SK-N-SH (cell line): Measurements from ENCODE around the gene JAKMIP1. TPM values are rescaled to one million over a fixed set of nuclear protein-coding genes. Genes with fewer than 3 reads are reported as not detected.

Experiments
- CTCF ChIA-PET: fragments of 300-600, 350-600 bp; formaldehyde crosslinking; extraction: SDS; loops from one replicate; lab custom pipeline; 2021; lab: Yijun Ruan, JAX
- POLR2A ChIA-PET: fragments of 350-600 bp; sonication (Branson Sonifier 250); formaldehyde crosslinking; extraction: SDS; loops from one replicate; lab custom pipeline; 2020; ENCODE audit warnings: antibody characterized with exemption, inconsistent platforms; lab: Yijun Ruan, JAX
- DNase-seq: peaks from one replicate; pipeline ENCODE4 v3.0.0; 2012
- H2AFZ ChIP-seq: fragments of 200-600 bp; sonication (generic); 2 replicates; pipeline ENCODE4 v1.8.1; 2016; ENCODE audit warnings: antibody characterized with exemption, mild to moderate bottlenecking, low read depth
- H3F3A ChIP-seq: fragments of 200-600 bp; sonication (generic); replicated peaks from 2 replicates; pipeline ENCODE3; 2016; ENCODE audit warnings: antibody characterized with exemption, mild to moderate bottlenecking; ENCODE audit not compliant: insufficient read depth
- H3K27ac ChIP-seq, 2 experiments: fragments of 200-500 bp in 1 of 2; fragments of 200-600 bp in 1 of 2; sonication (Bioruptor generic) in 1 of 2; sonication (generic), shearing (Covaris generic) in 1 of 2; 2 replicates each; pipeline versions ENCODE4 v1.5.1 to v1.6.1; 2014 to 2016; ENCODE audit warnings: low read depth in 2 of 2, inconsistent platforms in 1 of 2, low read length in 1 of 2, mild to moderate bottlenecking in 1 of 2, mixed read lengths in 1 of 2
- H3K27me3 ChIP-seq: fragments of 200-600 bp; sonication (generic), shearing (Covaris generic); 2 replicates; pipeline ENCODE4 v1.6.1; 2016; ENCODE audit warnings: mixed run types; ENCODE audit not compliant: insufficient read depth
- H3K36me3 ChIP-seq, 2 experiments: fragments of 200-500 bp in 1 of 2; fragments of 200-600 bp in 1 of 2; sonication (Bioruptor generic) in 1 of 2; sonication (generic) in 1 of 2; replicated peaks in 1 of 2; 2 replicates each; pipeline versions ENCODE3 to v1.5.1; 2014 to 2016; ENCODE audit warnings: low read length in 1 of 2, mild to moderate bottlenecking in 1 of 2; ENCODE audit not compliant: insufficient read depth in 2 of 2, control insufficient read depth in 1 of 2
- H3K4me1 ChIP-seq, 2 experiments: fragments of 200-500 bp in 1 of 2; fragments of 200-600 bp in 1 of 2; sonication (Bioruptor generic) in 1 of 2; sonication (generic), shearing (Covaris generic) in 1 of 2; 2 replicates each; pipeline versions ENCODE4 v1.5.1 to v1.6.1; 2014 to 2016; ENCODE audit warnings: low read depth in 1 of 2, low read length in 1 of 2, mixed run types in 1 of 2; ENCODE audit not compliant: insufficient read depth in 2 of 2, control insufficient read depth in 1 of 2
- H3K4me2 ChIP-seq: fragments of 200-600 bp; sonication (generic), shearing (Covaris generic); 2 replicates; pipeline ENCODE4 v1.6.1; 2017; ENCODE audit warnings: mixed run types
- H3K4me3 ChIP-seq, 2 experiments: fragments of 200-500 bp in 1 of 2; fragments of 200-600 bp in 1 of 2; sonication (Bioruptor generic) in 1 of 2; sonication (generic), shearing (Covaris generic) in 1 of 2; 2 replicates each; pipeline versions ENCODE4 v1.5.1 to v1.8.1; 2014 to 2016; ENCODE audit warnings: low read depth in 2 of 2, inconsistent platforms in 1 of 2, low read length in 1 of 2, mild to moderate bottlenecking in 1 of 2, mixed read lengths in 1 of 2, moderate library complexity in 1 of 2
- H3K79me2 ChIP-seq: fragments of 200-600 bp; sonication (generic); 2 replicates; pipeline ENCODE4 v1.8.1; 2017; ENCODE audit warnings: mild to moderate bottlenecking; ENCODE audit not compliant: insufficient read depth
- H3K9ac ChIP-seq: fragments of 200-600 bp; sonication (generic); 2 replicates; pipeline ENCODE4 v1.6.1; 2017; ENCODE audit warnings: mixed run types
- H3K9me2 ChIP-seq: fragments of 200-600 bp; sonication (generic); 2 replicates; pipeline ENCODE4 v1.6.1; 2017; ENCODE audit warnings: mixed run types
- H3K9me3 ChIP-seq: fragments of 200-600 bp; sonication (generic); 2 replicates; pipeline ENCODE4 v1.6.1; 2017; ENCODE audit warnings: mixed run types, mild to moderate bottlenecking, moderate library complexity
- H4K20me1 ChIP-seq: fragments of 200-600 bp; sonication (generic); 2 replicates; pipeline ENCODE4 v1.6.1; 2017; ENCODE audit warnings: mild to moderate bottlenecking, mixed run types; ENCODE audit not compliant: insufficient read depth
- ELF1 ChIP-seq: IDR thresholded peaks from 2 replicates; pipeline ENCODE4 v1.4.0; 2012
- EZH2phosphoT487 ChIP-seq: fragments of 200-600 bp; sonication (generic); IDR thresholded peaks from 2 replicates; pipeline ENCODE4 v1.6.1; 2017; ENCODE audit warnings: low read depth, mixed run types, mild to moderate bottlenecking, antibody characterized with exemption, moderate library complexity, borderline replicate concordance
- FOXJ3 ChIP-seq: sonication (generic); formaldehyde crosslinking; IDR thresholded peaks from 2 replicates; pipeline ENCODE4 v1.5.1; 2020; ENCODE audit warnings: mild to moderate bottlenecking, missing genetic modification reagents
- GABPA ChIP-seq: IDR thresholded peaks from 2 replicates; pipeline ENCODE4 v1.4.0; 2012; ENCODE audit warnings: low read depth, mild to moderate bottlenecking
- GATA2 ChIP-seq: sonication (generic); formaldehyde crosslinking; IDR thresholded peaks from 2 replicates; pipeline ENCODE4 v1.5.0; 2020; ENCODE audit warnings: mild to moderate bottlenecking, missing genetic modification reagents
- JUND ChIP-seq: IDR thresholded peaks from 2 replicates; pipeline ENCODE4 v1.4.0; 2012
- NFIC ChIP-seq: IDR thresholded peaks from 2 replicates; pipeline ENCODE4 v1.4.0; 2012; ENCODE audit warnings: borderline replicate concordance
- POLR2AphosphoS5 ChIP-seq: IDR thresholded peaks from 2 replicates; pipeline ENCODE4 v1.6.1; 2012; ENCODE audit warnings: low read depth, low read length
- RCOR1 ChIP-seq: fragments of 150-350 bp; IDR thresholded peaks from 2 replicates; pipeline ENCODE4 v1.6.1; 2017; ENCODE audit warnings: antibody characterized with exemption, low read length
- RXRA ChIP-seq: IDR thresholded peaks from 2 replicates; pipeline ENCODE4 v1.4.0; 2012; ENCODE audit warnings: low read depth, mild to moderate bottlenecking, borderline replicate concordance
- SIN3A ChIP-seq: IDR thresholded peaks from 2 replicates; pipeline ENCODE4 v1.6.1; 2012; ENCODE audit warnings: low read depth, mild to moderate bottlenecking, low read length, moderate library complexity, borderline replicate concordance
- SMC3 ChIP-seq: IDR thresholded peaks from 2 replicates; pipeline ENCODE4 v1.6.1; 2012; ENCODE audit warnings: low read depth, low read length, improper control_type of control experiment
- TEAD4 ChIP-seq: IDR thresholded peaks from 2 replicates; pipeline ENCODE4 v1.4.0; 2012; ENCODE audit warnings: mild to moderate bottlenecking, borderline replicate concordance; ENCODE audit not compliant: insufficient read depth
- WGBS: methylation state at CpG from one replicate; pipeline ENCODE4 v1.1.6; 2017; ENCODE audit warnings: low lambda C conversion rate; 5-methylcytosine and 5-hydroxymethylcytosine counted together
- polyA plus RNA-seq, 3 experiments: library from polyadenylated mRNA; depleted of rRNA; stranded (reverse); fragments of >200 nt; gene quantifications; 2 replicates each; pipeline ENCODE4 v1.2.3, GENCODE V29; 2012
- TF ChIP-seq, protein P1 (sequence below): IDR thresholded peaks from 2 replicates; pipeline ENCODE4 v1.4.0; 2012; ENCODE audit warnings: low read depth

The JAKMIP1 gene
- polyA plus RNA-seq, 1 of the 3 experiments (the other 2 are of a cell fraction): 0.54 TPM

DNA sequence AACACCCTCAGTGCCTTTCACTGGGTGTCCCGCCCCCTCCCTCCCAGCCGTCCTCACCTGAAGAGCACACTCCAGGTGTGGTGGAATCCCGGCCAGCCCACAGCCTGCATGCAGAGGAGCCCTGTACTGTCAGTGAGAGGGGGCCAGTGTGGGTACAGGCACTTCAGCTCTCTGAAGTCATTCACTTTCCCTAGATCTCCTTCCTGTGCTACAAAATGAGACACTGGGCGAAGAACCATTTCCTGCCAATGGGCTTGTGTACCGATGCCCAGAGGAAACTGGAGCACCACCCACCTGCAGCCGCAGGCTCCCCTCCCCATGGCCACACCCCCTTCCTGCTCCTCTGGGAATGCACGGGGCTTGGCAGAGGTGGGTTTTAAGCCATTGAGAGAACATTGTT lies 108.2 kb downstream of the JAKMIP1 start:
- CTCF ChIA-PET: interaction anchor here (1.0 to 2.0 kb wide), 2 partner anchors 73 to 94 kb away, joined by 4 to 15 read pairs; no protein-coding TSS in a partner anchor

GRCh38 chr4:6090931-6091330 lies 109.4 kb downstream of the JAKMIP1 start:
- H3K79me2 ChIP-seq: no peaks in the 10 kb centered on the region
- CTCF ChIA-PET: interaction anchor here (0.8 to 2.0 kb wide), 4 partner anchors 47 to 240 kb away, joined by 3 to 15 read pairs (median 4); no protein-coding TSS in a partner anchor
- TF ChIP-seq SMC3: no peak
- TF ChIP-seq, protein P1, sequence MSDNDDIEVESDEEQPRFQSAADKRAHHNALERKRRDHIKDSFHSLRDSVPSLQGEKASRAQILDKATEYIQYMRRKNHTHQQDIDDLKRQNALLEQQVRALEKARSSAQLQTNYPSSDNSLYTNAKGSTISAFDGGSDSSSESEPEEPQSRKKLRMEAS: no peak
- no peak for TF ChIP-seq EZH2phosphoT487
- TF ChIP-seq FOXJ3 (CRISPR knock-in tag): no peak
- TF ChIP-seq RCOR1: no peak
- TF ChIP-seq RXRA: no peak
- TF ChIP-seq NFIC: no peak
- no peak for TF ChIP-seq TEAD4
- TF ChIP-seq GABPA: no peak
- TF ChIP-seq JUND: no peak
- TF ChIP-seq ELF1: no peak
- TF ChIP-seq POLR2AphosphoS5: no peak
- TF ChIP-seq, all 33 proteins: peak for 0
- Histone ChIP-seq H3F3A (no peaks in the 10 kb centered on the region), H3K9ac (no peak overlapping the region), H3K27me3 (no peaks in the 10 kb centered on the region), H2AFZ (no peak overlapping the region), H4K20me1 (no peaks in the 10 kb centered on the region), H3K27ac (no peak overlapping the region), H3K9me2 (no peaks in the 10 kb centered on the region), H3K9me3 (no peaks in the 10 kb centered on the region), H3K4me1 (peaks cover 0 to 21% of the 10 kb centered on the region in 2 experiments; a peak in 1 of 4 replicates), H3K4me2 (no peak overlapping the region), H3K4me3 (no peak overlapping the region), H3K36me3 (no peaks in the 10 kb centered on the region)
- no peak for DNase-seq
- POLR2A ChIA-PET: no interaction called here
- WGBS: 12% methylated on average over 3 of the region's 3 CpGs

More for the DNA sequence above, 108.2 kb downstream of the JAKMIP1 start:
- Histone ChIP-seq H3K9ac (no peak overlapping the region), H3F3A (no peaks in the 10 kb centered on the region), H3K27ac (no peak overlapping the region), H3K4me2 (no peak overlapping the region), H3K79me2 (no peaks in the 10 kb centered on the region), H2AFZ (no peak overlapping the region), H4K20me1 (no peaks in the 10 kb centered on the region), H3K4me1 (peaks cover 0 to 13% of the 10 kb centered on the region in 2 experiments; a peak in 1 of 4 replicates), H3K27me3 (no peaks in the 10 kb centered on the region), H3K9me2 (no peaks in the 10 kb centered on the region), H3K36me3 (no peaks in the 10 kb centered on the region), H3K4me3 (no peak overlapping the region)
- DNase-seq: no peak
- TF ChIP-seq POLR2AphosphoS5 (no peak), GATA2 (no peak), SIN3A (no peak)
- TF ChIP-seq, all 33 proteins: peak for 0
- no peaks in the 10 kb centered on the region for H3K9me3 ChIP-seq
- WGBS: 34% methylated on average over 7 of the region's 7 CpGs
- POLR2A ChIA-PET: interaction anchor here (1.2 kb wide), 1 partner anchor 19 kb away, joined by 3 read pairs; no protein-coding TSS in a partner anchor
